Measurements from ENCODE around the gene NSMCE3. TPM values are rescaled to one million over a fixed set of nuclear protein-coding genes. Genes with fewer than 3 reads are reported as not detected.

NSMCE3 gene
- total and polyA plus RNA-seq, 2 experiments from 2014 or later, result 9.7 to 10.0 TPM

- TF ChIP-seq, protein P1, sequence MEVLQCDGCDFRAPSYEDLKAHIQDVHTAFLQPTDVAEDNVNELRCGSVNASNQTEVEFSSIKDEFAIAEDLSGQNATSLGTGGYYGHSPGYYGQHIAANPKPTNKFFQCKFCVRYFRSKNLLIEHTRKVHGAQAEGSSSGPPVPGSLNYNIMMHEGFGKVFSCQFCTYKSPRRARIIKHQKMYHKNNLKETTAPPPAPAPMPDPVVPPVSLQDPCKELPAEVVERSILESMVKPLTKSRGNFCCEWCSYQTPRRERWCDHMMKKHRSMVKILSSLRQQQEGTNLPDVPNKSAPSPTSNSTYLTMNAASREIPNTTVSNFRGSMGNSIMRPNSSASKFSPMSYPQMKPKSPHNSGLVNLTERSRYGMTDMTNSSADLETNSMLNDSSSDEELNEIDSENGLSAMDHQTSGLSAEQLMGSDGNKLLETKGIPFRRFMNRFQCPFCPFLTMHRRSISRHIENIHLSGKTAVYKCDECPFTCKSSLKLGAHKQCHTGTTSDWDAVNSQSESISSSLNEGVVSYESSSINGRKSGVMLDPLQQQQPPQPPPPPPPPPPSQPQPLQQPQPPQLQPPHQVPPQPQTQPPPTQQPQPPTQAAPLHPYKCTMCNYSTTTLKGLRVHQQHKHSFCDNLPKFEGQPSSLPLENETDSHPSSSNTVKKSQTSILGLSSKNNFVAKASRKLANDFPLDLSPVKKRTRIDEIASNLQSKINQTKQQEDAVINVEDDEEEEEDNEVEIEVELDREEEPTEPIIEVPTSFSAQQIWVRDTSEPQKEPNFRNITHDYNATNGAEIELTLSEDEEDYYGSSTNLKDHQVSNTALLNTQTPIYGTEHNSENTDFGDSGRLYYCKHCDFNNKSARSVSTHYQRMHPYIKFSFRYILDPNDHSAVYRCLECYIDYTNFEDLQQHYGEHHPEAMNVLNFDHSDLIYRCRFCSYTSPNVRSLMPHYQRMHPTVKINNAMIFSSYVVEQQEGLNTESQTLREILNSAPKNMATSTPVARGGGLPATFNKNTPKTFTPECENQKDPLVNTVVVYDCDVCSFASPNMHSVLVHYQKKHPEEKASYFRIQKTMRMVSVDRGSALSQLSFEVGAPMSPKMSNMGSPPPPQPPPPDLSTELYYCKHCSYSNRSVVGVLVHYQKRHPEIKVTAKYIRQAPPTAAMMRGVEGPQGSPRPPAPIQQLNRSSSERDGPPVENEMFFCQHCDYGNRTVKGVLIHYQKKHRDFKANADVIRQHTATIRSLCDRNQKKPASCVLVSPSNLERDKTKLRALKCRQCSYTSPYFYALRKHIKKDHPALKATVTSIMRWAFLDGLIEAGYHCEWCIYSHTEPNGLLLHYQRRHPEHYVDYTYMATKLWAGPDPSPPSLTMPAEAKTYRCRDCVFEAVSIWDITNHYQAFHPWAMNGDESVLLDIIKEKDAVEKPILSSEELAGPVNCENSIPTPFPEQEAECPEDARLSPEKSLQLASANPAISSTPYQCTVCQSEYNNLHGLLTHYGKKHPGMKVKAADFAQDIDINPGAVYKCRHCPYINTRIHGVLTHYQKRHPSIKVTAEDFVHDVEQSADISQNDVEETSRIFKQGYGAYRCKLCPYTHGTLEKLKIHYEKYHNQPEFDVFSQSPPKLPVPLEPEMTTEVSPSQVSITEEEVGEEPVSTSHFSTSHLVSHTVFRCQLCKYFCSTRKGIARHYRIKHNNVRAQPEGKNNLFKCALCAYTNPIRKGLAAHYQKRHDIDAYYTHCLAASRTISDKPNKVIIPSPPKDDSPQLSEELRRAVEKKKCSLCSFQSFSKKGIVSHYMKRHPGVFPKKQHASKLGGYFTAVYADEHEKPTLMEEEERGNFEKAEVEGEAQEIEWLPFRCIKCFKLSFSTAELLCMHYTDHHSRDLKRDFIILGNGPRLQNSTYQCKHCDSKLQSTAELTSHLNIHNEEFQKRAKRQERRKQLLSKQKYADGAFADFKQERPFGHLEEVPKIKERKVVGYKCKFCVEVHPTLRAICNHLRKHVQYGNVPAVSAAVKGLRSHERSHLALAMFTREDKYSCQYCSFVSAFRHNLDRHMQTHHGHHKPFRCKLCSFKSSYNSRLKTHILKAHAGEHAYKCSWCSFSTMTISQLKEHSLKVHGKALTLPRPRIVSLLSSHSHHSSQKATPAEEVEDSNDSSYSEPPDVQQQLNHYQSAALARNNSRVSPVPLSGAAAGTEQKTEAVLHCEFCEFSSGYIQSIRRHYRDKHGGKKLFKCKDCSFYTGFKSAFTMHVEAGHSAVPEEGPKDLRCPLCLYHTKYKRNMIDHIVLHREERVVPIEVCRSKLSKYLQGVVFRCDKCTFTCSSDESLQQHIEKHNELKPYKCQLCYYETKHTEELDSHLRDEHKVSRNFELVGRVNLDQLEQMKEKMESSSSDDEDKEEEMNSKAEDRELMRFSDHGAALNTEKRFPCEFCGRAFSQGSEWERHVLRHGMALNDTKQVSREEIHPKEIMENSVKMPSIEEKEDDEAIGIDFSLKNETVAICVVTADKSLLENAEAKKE (CRISPR knock-in tag; IDR thresholded peaks at IDR 0.05), result no peak
- TF ChIP-seq NANOG (IDR thresholded peaks at IDR 0.05; ENCODE audit: borderline replicate concordance) (no peak), CREB1 (CRISPR knock-in tag; IDR thresholded peaks at IDR 0.05; ENCODE audit: low read depth) (no peak), STAT1 (IDR thresholded peaks at IDR 0.05; ENCODE audit: unreplicated experiment) (no peak), ZNF114 (CRISPR knock-in tag; IDR thresholded peaks at IDR 0.05) (no peak), ETS1 (IDR thresholded peaks at IDR 0.05) (no peak), ZNF331 (CRISPR knock-in tag; IDR thresholded peaks at IDR 0.05; ENCODE audit: low read depth) (no peak), REST (IDR thresholded peaks at IDR 0.05; ENCODE audit: unreplicated experiment) (no peak), EZH2 (IDR thresholded peaks at IDR 0.05; ENCODE audit: low read depth, unreplicated experiment) (no peak), CTCF (conservative IDR thresholded peaks at IDR 0.05; ENCODE audit: low read depth in 2 of 2) (no peak)
These were observed 10.9 kb upstream of the NSMCE3 start (continued) for GRCh38 chr15:29280514-29280913.

Data from GM23338 (cell line).